GM18867 (cell line): Measurements from ENCODE around the gene MTLN.
"Not testable (repeated sequence)": the region's sequence is repeated elsewhere in the genome, so short reads cannot be mapped to it uniquely, and the experiment has no call there.

Experiments
- ATAC-seq: cut with Tn5 transposase; IDR thresholded peaks from one replicate; pipeline ENCODE4 v1.9.1; 2021; ENCODE audit warnings: mild to moderate bottlenecking, moderate library complexity; ENCODE audit not compliant: unreplicated experiment

MTLN gene

DNA sequence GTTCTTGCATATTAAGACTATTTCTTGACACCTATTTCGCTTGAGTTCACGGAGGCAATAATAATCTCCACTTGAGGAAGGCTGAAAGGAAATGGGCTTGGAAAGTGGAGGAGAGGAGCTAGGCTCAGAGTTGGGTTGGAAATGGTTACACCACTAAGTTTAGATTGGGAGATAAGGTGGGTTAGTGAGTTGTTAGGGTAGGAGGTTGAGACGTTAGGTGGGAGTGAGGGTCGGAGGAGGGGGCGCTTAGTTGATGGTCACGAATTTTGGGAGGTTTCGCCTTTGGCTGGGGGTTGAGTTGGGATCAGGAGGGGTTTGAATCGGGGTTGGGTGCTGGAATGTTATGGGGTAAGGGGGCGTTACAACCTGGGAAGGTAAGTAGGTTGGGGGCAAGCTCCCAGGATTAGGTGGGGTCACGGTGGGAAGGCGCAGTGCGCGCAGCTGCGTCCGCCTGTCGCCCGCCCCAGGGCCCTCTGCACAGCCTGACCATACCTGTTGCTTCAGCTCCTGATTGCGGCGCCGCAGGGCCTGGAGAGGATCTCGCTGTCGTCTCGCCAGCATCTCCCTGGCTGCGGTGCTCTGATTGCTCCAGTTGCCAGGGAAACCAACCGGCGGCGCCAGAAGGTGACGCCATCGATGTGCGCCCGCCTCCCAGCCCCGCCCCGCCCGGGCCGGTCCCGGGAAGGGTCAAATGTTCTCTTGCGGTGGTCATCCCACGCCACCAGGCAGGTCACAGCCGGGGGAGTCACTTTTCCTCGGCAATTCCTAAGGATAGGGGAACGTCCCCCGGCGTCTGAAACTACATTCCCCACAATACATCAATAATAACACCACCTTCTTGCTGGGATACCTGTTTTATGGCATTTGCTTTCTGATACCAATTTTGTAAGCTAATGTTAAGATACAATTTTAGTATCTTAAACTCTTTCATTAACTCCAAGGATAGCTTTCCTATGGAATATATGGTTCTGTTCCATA lies 7.7 kb downstream of the MTLN start, which contains the start of gene NPHP1:
Gene NPHP1, minus strand, starts transcription at position 606 of the 978 bp plus-strand sequence. Its CDS starts 45 bp downstream, at position 561.
- ATAC-seq, result peak; percentile 97

DNA sequence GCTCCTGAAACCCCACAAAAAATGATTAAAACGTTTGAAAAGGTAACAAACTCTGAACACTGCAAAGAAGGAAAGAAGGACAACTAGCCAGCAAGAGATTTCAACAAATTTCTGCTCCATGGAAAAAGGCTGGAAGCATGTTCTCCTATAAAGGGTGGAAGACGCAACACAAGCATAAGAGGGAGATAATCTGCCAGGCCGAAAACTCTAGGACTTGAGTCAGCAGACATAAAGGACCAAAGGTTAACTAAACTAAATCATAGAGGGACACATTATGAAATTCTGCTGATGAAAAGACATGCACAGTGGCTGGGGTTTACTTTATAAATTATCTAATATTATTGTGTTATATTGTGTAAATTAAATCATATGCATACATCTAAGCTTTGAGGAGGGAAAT lies 14.3 kb downstream of the MTLN start:
- no peak for ATAC-seq

DNA sequence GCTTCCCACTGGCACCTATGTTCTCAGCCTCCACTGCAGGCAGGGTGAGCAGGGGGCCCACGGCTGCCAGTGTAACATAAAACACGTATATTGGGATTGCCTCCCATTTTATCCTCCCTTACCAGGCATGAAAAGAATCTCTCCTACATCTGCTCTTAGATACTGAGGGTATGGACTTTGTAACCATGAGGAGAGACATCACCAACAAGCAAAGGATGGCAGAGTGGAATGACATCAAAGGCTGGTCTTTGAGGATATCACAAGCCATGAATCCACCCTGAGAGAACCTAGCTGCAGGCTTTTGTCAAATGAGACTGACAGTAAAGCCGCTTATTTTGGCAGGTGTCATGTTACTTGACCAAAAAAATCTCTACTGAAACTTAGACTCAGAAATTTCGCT lies 14.9 kb downstream of the MTLN start:
- no peak for ATAC-seq

DNA sequence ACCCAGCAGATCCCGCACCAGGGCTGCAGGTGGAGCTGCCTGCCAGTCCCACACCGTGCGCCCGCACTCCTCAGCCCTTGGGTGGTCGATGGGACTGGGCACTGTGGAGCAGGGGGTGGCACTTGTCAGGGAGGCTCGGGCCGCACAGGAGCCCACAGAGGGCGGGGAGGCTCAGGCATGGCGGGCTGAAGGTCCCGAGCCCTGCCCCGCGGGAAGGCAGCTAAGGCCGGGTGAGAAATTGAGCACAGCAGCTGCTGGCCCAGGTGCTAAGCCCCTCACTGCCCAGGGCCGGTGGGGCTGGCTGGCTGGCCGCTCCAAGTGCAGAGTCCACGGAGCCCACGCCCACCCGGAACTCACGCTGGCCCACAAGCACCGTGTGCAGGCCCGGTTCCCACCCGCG lies 22.2 kb downstream of the MTLN start:
- not testable (repeated sequence) for ATAC-seq

DNA sequence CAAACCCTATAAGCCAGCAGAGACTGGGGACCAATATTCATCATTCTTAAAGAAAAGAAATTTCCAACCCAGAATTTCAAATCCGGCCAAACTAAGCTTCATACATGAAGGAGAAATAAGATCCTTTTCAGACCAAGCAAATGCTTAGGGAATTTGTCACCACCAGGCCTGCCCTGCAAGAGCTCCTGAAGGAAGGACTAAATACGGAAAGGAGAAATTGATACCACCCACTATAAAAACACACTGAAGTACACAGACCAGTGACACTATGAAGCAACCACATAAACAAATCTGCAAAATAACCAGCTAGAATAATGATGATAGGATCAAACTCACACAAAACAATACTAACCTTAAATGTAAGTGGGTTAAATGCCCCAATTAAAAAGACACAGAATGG lies 29.9 kb downstream of the MTLN start:
- no peak for ATAC-seq

DNA sequence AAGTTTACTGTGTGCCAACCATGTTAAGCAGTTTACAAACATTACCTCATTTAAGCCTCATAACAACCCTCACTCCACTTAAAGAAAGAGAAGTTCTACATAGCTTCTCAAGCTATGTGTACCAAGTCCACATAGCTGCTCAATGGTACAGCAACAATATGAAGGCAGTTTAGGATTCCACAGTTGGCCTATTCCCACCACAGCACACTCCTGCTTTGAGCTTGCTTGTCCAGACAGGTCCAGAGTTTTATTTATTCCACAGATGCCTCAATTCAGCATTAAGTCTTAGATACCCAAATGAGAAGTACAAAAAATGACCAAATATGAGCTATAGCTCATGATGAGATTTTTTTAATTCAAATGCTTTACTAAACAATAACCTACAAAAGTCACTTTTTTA lies 32.3 kb downstream of the MTLN start:
- no peak for ATAC-seq

DNA sequence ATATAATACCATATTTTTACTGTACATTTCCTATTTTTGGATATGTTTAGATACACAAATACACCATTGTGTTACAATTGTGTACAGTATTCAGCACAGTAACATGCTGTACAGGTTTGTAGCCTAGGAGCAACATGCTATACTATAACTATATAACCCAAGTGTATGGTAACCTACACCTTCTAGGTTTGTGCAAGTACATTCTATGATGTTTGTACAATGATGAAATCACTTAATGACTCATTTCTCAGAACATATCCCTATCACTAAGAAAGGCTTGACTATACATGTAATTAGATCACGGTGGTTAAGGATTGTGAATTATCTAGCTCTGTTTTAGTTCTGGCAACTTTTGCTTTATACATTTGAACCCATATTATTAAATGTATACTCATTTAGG lies 38.8 kb downstream of the MTLN start:
- ATAC-seq, result no peak

DNA sequence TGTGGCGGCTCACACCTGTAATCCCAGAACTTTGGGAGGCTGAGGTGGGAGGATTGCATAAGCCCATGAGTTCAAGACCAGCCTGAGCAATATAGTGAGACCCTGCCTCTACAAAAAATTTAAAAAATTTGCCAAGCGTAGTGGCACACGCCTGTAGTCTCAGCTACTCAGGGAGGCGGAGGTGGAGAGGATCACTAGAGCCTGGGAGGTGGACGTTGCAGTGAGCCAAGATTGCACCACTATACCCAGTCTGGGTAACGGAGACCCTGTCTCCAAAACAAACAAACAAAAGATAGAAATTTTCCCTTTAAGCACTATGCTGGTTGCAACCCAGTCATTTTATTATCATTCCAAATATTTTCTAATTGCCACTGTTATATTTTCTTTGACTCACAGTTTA lies 39.8 kb downstream of the MTLN start:
- ATAC-seq, result no peak

DNA sequence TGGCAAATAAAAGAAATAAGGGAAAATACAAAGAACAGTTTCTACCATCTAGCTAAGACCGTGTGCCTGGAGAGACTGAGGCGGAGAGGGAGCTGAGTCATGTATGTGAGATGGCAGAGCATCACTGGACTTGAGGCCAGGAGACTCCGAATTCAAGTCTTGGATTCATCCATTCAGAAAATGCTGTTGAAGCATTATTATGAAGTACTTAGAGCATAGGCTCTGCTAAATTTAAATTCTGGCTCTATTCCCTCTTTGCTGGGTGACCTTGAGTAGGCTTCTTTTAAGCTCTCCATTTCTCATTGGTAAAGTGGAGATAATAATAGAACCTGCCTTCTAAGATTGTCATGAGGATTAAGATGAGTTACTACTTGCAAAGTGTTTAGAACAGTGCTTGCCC lies 42.2 kb downstream of the MTLN start:
- no peak for ATAC-seq

DNA sequence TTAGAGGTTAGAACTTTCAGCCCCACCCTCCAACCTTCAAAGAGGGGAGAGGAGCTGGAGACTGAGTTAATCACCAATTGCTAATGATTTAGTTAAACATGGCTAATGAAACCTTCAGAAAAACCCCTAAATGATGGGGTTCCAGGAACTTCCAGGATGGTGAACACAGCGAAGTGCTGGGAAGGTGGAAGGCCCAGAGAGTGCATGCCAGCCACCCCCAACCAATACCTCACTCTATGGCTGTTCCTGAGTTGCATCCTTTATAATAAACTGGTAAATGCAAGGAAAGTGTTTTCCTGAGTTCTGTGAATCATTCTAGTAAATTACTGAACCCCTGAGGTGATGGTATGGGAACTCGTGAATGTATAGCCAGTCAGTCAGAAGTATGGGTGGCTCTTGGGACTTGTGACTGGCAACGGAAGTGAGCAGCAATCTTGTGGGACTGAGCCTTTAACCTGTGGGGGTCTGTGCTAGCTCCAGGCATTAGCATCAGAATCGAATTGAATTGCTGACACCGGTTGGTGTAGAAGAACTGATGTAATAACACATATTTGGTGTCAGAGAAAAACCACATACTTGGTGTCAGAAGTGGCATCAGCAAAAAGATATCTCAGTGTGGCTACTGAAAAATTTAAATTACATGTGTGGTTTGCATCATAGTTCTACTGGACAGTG lies 44.9 kb downstream of the MTLN start:
- no peak for ATAC-seq

DNA sequence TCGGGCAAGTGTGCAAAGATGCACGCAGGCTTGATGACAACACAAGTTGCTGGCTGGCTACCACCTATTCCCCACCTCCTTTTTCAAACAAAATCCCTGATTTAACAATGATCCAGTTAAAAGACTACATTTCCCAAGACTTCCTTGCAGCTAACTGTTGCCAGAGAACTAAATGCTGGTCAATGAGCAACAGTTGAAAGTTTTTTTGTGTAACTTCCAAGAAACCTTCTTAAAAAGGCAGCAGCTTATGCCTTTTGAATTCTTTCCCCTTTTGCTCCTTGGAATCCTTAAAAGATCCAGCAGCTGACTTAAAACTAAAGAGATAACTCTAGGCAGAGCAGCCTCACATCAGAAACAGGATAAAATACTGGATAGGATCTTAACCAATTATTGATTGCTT lies 46.1 kb downstream of the MTLN start:
- ATAC-seq, result no peak
